Measurements from ENCODE around the gene CNIH1. TPM values are rescaled to one million over a fixed set of nuclear protein-coding genes. Genes with fewer than 3 reads are reported as not detected.

CNIH1 gene
- total RNA-seq, 1 donor from 2014 or later, result 89.0 TPM

DNA sequence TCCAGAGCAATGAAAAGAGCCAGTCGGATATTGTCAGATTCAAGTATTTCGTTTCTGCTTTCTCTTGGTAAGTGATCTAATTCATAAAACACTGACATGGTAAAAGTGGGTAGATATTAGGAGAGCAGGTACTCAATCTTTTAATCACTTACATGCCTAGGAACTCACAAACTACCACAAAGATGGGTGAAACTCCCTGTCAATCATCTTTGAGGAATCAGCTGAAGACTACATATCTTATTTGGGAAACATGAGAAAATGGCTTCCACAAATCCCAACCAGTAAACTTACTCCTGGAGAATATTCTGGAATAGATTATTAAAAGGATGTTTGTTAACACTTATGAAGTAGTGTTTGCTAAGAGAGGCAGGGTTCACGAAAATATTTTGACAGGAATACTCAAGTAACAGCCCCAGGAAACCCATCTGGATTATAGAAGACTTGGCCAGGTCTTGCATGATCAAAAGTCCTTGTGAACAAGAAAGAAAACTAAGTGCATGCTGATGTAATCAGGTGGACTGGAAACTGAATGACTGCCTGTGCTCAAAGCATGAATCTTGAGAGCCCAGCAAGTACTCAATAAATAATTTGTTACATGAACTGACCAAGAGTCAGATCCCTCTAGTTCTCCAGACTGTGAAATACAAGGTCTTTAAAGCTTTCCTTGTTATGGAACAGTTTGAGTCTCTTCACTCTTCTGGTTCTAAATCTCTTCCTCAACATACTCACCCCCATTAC lies 15.5 kb downstream of the CNIH1 start:
- H3K36me3 ChIP-seq, result peaks cover 55% of the 10 kb centered on the region
- intact Hi-C loops (cut with micrococcal nuclease), result no loop called here
- TF ChIP-seq CTCF (IDR thresholded peaks at IDR 0.05; ENCODE audit: borderline replicate concordance), result no peak
- peaks cover 12% of the 10 kb centered on the region for H3K4me1 ChIP-seq
- DNase-seq, result no peak
- H3K9me3 ChIP-seq (replicated peaks), result no peaks in the 10 kb centered on the region
- H3K27ac ChIP-seq (replicated peaks), result no peak overlapping the region
- H3K4me3 ChIP-seq, result no peak overlapping the region
- H3K27me3 ChIP-seq (ENCODE audit: low read depth), result no peaks in the 10 kb centered on the region

DNA sequence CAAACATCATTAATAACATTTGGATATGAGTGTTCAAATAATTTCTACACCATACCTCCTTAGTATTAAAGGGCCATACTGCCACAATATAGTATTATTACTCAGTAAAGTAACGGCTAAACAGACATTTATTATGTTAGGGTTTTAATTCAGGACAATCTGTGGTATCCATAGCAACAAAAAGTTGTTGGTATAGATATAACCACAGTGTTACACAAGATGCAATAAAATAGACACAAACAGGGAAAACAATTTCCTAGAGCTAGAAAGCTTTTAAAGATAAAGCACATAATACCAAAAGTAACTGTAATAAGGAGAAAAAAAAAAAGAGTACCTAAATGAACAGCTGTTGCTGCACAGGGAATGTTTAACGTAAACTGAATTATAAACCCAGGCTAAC lies 16.1 kb downstream of the CNIH1 start:
- no peak overlapping the region for H3K27ac ChIP-seq (replicated peaks)
- no peak for TF ChIP-seq CTCF (IDR thresholded peaks at IDR 0.05; ENCODE audit: borderline replicate concordance)
- H3K4me3 ChIP-seq, result no peak overlapping the region
- no peaks in the 10 kb centered on the region for H3K27me3 ChIP-seq (ENCODE audit: low read depth)
- intact Hi-C loops (cut with micrococcal nuclease), result no loop called here
- no peak for DNase-seq
- peaks cover 50% of the 10 kb centered on the region for H3K36me3 ChIP-seq
- peaks cover 12% of the 10 kb centered on the region for H3K4me1 ChIP-seq
- no peaks in the 10 kb centered on the region for H3K9me3 ChIP-seq (replicated peaks)

GRCh38 chr14:54424479-54424901 lies 16.7 kb downstream of the CNIH1 start:
- TF ChIP-seq CTCF (IDR thresholded peaks at IDR 0.05; ENCODE audit: borderline replicate concordance), result no peak
- intact Hi-C loops (cut with micrococcal nuclease), result no loop called here

DNA sequence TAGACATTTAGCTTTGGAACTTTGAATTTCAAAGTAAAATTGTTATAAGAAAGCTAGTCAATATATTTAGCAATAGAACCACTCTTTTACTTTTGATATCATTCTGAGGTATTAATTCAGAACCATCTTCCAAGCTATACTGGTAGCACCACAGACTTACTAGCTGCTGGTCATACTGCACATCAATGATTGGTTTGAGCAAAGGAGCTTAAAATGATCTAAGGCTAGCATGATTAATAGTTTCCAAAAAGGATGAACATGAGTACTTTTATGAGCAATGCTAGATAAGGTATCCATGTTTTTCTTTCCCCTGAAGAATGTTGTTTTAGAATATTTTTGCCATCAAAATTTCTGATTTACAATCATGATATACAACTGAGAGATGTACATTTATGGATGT lies 17.2 kb downstream of the CNIH1 start:
- Histone ChIP-seq H3K36me3 (peaks cover 39% of the 10 kb centered on the region), H3K4me1 (peaks cover 12% of the 10 kb centered on the region), H3K4me3 (no peak overlapping the region), H3K27me3 (ENCODE audit: low read depth) (no peaks in the 10 kb centered on the region), H3K27ac (replicated peaks) (no peak overlapping the region), H3K9me3 (replicated peaks) (no peaks in the 10 kb centered on the region)
- no peak for DNase-seq
- TF ChIP-seq CTCF (IDR thresholded peaks at IDR 0.05; ENCODE audit: borderline replicate concordance), result no peak
- intact Hi-C loops (cut with micrococcal nuclease), result no loop called here

More at GRCh38 chr14:54424479-54424901, 16.7 kb downstream of the CNIH1 start:
- Histone ChIP-seq H3K9me3 (replicated peaks) (no peaks in the 10 kb centered on the region), H3K27ac (replicated peaks) (no peak overlapping the region), H3K36me3 (peaks cover 44% of the 10 kb centered on the region), H3K27me3 (ENCODE audit: low read depth) (no peaks in the 10 kb centered on the region), H3K4me1 (peaks cover 12% of the 10 kb centered on the region), H3K4me3 (no peak overlapping the region)
- no peak for DNase-seq

GRCh38 chr14:54420478-54421142 lies 20.6 kb downstream of the CNIH1 start:
- no peak for DNase-seq
- peak; percentile 72 for TF ChIP-seq CTCF (IDR thresholded peaks at IDR 0.05; ENCODE audit: borderline replicate concordance)
- H3K36me3 ChIP-seq, result peaks cover 5% of the 10 kb centered on the region

More at GRCh38 chr14:54420478-54421142, 20.6 kb downstream of the CNIH1 start:
- H3K27ac ChIP-seq (replicated peaks), result no peak overlapping the region
- H3K27me3 ChIP-seq (ENCODE audit: low read depth), result no peaks in the 10 kb centered on the region
- H3K4me3 ChIP-seq, result no peak overlapping the region
- no peaks in the 10 kb centered on the region for H3K4me1 ChIP-seq
- intact Hi-C loops (cut with micrococcal nuclease), result no loop called here
- H3K9me3 ChIP-seq (replicated peaks), result no peaks in the 10 kb centered on the region

Measured in left ventricle myocardium inferior (tissue), 1 donor.